ENCODE measurements around the gene DYNLT2. TPM values are rescaled to one million over a fixed set of nuclear protein-coding genes. Genes with fewer than 3 reads are reported as not detected.
A peak's percentile ranks its signal among the peaks of the same experiment; 100 is the strongest.

The DYNLT2 gene
- total and polyA plus RNA-seq, 2 donors from 2014 or later, result 1.9 to 2.6 TPM

DNA sequence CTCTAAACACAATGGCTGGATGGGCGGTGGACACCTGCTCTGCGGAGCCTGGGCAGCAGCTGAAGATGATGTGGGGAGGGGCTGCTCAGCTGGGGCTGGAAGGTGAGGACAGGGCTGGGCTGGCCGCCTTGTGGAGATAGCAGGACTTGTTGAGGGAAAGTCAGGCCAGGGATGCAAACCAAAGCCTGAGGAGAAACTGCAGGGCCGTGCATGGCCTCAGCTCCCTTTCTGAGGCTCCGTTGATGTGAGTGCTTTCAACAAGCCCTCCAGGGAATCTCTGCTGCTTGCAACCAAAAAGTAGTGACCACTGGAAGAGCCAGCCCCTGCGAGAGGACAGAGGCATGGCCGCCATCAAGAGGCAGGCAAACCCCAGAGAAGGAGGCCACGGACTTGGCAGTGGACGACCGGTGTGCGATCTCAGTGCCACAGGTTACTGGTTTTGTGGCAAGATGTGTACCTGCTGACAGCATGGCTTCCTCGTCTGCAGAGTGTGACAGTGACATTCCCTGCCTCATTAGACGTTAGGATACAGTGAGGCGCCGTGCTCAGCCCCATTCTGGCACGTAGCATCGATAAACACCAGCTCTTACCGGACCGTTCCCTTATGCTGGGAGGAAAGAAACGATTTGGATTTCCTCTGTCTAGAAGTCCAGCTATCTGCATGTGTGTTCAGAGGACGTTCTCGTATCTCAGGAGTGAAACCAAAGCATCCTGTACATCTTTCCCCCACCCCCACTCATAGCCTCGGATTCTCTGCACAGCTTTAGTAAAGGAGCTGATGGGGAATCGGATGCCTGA lies 38.0 kb upstream of the DYNLT2 start:
- no peak for FAIRE-seq
- H3K4me1 ChIP-seq (ENCODE audit: control insufficient read depth in 2 of 3, insufficient read depth in 2 of 3, low read depth in 1 of 3, low read length in 3 of 3), result peaks cover 0 to 13% (median 6%) of the 10 kb centered on the region in 3 donors
- intact Hi-C loops (cut with DNase I), result no loop called here
- no peaks in the 10 kb centered on the region for H3K27me3 ChIP-seq (ENCODE audit: control insufficient read depth, insufficient read depth, low read length)
- H3K36me3 ChIP-seq (ENCODE audit: control insufficient read depth in 2 of 3, insufficient read depth in 3 of 3, low read length in 3 of 3), result no peaks in the 10 kb centered on the region
- H3K9ac ChIP-seq (ENCODE audit: low read length in 3 of 3), result peak overlapping the region in 2 of 3 donors; percentile 56 to 82
- peak overlapping the region in 1 of 2 donors; percentile 29 for H3K27ac ChIP-seq (ENCODE audit: low read depth in 2 of 2, low read length in 2 of 2)
- DNase-seq, result peak in 1 of 5 donors; percentile 8
- no peaks in the 10 kb centered on the region for H3K9me3 ChIP-seq (ENCODE audit: control insufficient read depth in 2 of 3, insufficient read depth in 1 of 3, low read length in 3 of 3)
- TF ChIP-seq, protein P1, sequence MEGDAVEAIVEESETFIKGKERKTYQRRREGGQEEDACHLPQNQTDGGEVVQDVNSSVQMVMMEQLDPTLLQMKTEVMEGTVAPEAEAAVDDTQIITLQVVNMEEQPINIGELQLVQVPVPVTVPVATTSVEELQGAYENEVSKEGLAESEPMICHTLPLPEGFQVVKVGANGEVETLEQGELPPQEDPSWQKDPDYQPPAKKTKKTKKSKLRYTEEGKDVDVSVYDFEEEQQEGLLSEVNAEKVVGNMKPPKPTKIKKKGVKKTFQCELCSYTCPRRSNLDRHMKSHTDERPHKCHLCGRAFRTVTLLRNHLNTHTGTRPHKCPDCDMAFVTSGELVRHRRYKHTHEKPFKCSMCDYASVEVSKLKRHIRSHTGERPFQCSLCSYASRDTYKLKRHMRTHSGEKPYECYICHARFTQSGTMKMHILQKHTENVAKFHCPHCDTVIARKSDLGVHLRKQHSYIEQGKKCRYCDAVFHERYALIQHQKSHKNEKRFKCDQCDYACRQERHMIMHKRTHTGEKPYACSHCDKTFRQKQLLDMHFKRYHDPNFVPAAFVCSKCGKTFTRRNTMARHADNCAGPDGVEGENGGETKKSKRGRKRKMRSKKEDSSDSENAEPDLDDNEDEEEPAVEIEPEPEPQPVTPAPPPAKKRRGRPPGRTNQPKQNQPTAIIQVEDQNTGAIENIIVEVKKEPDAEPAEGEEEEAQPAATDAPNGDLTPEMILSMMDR (IDR thresholded peaks at IDR 0.05; ENCODE audit: borderline replicate concordance, extremely low read depth, insufficient read depth), result no peak
- H3K4me3 ChIP-seq (ENCODE audit: low read length in 3 of 3), result peak overlapping the region; percentile 18 to 79 (median 78)

DNA sequence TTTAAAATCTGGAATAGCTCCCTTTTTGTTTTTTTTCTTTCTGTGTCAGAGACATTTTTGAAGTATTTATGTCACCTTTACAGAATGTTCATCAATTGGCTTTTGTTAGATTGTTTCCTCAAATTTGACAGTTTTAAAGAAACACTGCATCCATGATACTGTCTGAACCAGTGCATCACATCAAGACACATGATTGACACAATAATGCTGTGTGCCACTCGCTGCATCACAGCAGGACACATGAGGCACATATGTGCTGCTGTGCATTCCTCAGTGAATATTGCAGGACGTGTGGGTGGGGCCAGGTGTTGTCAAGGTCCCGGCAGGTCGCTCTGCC lies 37.4 kb upstream of the DYNLT2 start:
- TF ChIP-seq, protein P1 (IDR thresholded peaks at IDR 0.05; ENCODE audit: borderline replicate concordance, extremely low read depth, insufficient read depth), result no peak
- Histone ChIP-seq H3K4me1 (ENCODE audit: control insufficient read depth in 2 of 3, insufficient read depth in 2 of 3, low read depth in 1 of 3, low read length in 3 of 3) (peaks cover 0 to 13% (median 6%) of the 10 kb centered on the region in 3 donors), H3K27me3 (ENCODE audit: control insufficient read depth, insufficient read depth, low read length) (no peaks in the 10 kb centered on the region), H3K9me3 (ENCODE audit: control insufficient read depth in 2 of 3, insufficient read depth in 1 of 3, low read length in 3 of 3) (no peaks in the 10 kb centered on the region), H3K9ac (ENCODE audit: low read length in 3 of 3) (no peak overlapping the region), H3K27ac (ENCODE audit: low read depth in 2 of 2, low read length in 2 of 2) (no peak overlapping the region), H3K4me3 (ENCODE audit: low read length in 3 of 3) (no peak overlapping the region), H3K36me3 (ENCODE audit: control insufficient read depth in 2 of 3, insufficient read depth in 3 of 3, low read length in 3 of 3) (no peaks in the 10 kb centered on the region)
- no peak for FAIRE-seq
- no peak for DNase-seq
- intact Hi-C loops (cut with DNase I), result no loop called here

DNA sequence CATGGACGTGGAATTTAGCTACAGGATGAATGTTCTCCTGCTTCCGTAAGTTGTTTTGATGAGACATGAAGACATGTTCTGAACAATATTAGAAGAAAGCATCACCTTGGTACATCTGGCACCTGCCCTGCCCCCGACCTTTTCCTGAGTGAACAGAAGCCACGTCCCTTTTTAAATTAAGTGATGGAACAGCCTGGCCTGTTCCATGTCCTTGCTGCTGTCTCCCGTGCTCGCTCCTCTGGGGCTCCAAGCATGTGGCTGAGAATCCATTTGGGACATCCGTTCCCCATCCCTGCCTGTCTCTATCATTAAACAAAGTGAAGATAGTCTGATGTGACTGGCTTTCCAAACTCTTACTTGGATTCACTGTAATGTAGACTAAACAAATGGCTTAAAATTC lies 36.4 kb upstream of the DYNLT2 start:
- H3K9me3 ChIP-seq (ENCODE audit: control insufficient read depth in 2 of 3, insufficient read depth in 1 of 3, low read length in 3 of 3), result no peaks in the 10 kb centered on the region
- no peak overlapping the region for H3K9ac ChIP-seq (ENCODE audit: low read length in 3 of 3)
- TF ChIP-seq, protein P1 (IDR thresholded peaks at IDR 0.05; ENCODE audit: borderline replicate concordance, extremely low read depth, insufficient read depth), result no peak
- peak in 2 of 5 donors; percentile 1 to 12 for DNase-seq
- H3K4me3 ChIP-seq (ENCODE audit: low read length in 3 of 3), result no peak overlapping the region
- no peak overlapping the region for H3K27ac ChIP-seq (ENCODE audit: low read depth in 2 of 2, low read length in 2 of 2)
- no peak for FAIRE-seq
- no peaks in the 10 kb centered on the region for H3K36me3 ChIP-seq (ENCODE audit: control insufficient read depth in 2 of 3, insufficient read depth in 3 of 3, low read length in 3 of 3)
- peaks cover 0 to 13% (median 6%) of the 10 kb centered on the region in 3 donors for H3K4me1 ChIP-seq (ENCODE audit: control insufficient read depth in 2 of 3, insufficient read depth in 2 of 3, low read depth in 1 of 3, low read length in 3 of 3)
- no peaks in the 10 kb centered on the region for H3K27me3 ChIP-seq (ENCODE audit: control insufficient read depth, insufficient read depth, low read length)
- intact Hi-C loops (cut with DNase I), result no loop called here
